Pulmonary artery endothelial cell (primary cell): Measurements from ENCODE around the gene NAB2. TPM values are rescaled to one million over a fixed set of nuclear protein-coding genes. Genes with fewer than 3 reads are reported as not detected.
"Not testable (repeated sequence)": the region's sequence is repeated elsewhere in the genome, so short reads cannot be mapped to it uniquely, and the experiment has no call there.

Experiments
- DNase-seq: peaks from one replicate; pipeline ENCODE4 v3.0.0-alpha.2; 2011; ENCODE audit warnings: low read depth, low spot score
- total RNA-seq: library from RNA; depleted of rRNA; stranded (reverse); fragments of >200 nt; gene quantifications from 2 replicates; pipeline ENCODE4 v1.2.3, GENCODE V29; 2014

The NAB2 gene
- total RNA-seq, 1 donor from 2014 or later, result 13.6 TPM

DNA sequence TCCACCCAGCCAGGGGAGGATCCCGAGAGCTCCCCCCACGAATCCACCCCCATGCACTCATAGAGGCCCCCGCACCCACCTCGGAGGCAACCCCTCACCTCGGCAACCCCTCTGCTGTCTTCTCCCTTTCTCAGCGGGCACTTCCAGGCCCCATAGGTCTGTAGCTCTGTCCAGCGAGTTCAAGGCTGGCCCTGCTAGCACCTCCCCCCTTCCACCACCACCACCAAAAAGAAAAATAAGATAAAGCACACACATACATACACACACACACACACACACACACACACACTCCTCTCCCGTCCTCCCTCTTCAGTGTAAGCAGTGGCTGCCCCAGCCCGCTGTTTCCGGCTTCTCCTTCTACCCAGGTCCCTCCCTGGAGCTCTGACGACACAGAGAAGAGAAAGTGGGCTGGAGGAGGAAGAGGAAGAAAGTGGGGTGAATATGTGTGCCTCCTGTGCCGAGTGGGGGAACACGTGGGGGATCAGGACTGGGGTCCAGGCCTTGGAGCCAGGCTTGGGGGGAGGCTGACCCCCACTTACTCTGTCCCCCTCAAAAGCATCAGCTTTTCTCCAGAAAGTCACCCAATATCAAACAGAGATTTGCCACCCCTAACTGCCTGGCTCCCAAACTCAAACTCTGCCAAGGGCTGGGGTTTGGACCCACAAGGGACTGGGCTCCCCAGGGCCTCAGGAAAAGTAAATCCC is 22.3 kb downstream of the NAB2 start, which contains the start of gene STAT6:
Gene STAT6 (minus strand): TSS at position 332 of the 704 bp plus-strand sequence. CDS start 3,084 bp downstream, outside the sequence.
- DNase-seq, result no peak

DNA sequence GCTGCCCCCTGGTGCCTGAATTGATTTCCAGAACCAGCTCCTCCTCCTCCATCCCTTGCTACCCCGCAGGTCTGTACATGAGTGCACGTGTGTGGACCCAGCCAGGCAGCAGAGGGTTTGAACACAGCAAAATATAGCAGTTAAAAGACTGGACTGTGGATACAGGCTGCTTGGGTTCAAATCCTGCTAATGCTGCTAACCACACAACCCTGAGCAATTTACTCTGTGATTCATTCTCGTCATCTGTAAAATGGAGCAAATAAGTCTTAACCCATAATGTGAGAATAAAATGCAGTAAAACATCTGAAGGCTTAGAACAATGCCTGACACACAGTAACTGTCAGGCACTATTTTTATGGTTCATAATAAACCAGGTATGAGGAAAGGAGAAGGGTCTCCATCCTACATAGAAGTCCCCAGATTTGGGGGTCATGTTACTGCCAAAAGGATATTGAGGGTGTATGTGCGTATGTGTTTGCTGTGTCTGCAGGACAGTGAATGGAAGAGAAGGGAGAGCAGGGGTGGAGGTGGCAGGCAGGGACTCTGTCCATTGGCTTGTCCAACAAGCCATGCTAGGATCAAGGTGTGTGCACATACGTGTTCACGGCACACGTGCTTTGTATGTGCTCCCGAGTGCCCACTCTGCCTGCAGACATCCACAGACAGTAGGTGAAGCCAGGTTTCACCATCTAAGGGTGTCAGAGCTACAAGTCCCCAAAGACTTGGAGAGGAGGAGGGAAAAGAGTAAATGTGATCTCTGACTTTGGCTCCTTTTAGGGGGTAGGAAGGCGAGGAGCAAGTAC is 23.8 kb downstream of the NAB2 start:
- no peak for DNase-seq

DNA sequence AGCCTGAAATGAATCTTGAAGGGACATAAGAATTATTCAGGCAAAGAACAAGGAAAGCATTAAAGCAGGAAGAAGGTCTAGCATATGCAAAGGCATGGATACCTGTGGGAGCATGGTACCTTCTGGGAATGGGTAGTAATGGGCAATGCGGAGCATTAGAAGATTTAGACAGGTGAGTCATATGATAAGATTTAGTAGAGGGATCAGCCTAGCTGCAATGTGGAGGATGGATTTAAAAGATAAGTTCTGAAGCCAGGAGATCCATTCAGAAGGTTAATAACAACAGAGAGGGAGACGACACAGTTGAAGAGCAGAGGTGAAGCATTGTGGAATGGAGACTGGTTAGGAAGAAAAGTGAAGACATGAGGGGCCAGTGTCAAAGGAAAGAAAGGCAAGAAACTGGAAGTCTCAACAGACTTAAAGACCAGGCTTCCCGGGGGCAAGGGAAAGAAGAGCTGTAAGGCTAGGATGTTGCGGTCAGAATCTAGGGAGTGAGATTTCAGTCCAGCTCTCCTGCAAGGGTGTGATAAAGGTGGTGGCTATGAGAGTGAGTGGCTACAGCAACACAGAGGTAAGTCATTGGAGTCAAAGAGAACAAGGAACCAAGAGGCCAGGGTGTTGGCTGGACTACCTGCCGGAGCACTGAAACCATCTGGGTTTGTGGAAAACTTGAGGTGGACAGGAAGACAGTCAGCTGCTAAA is 27.8 kb downstream of the NAB2 start:
- no peak for DNase-seq

DNA sequence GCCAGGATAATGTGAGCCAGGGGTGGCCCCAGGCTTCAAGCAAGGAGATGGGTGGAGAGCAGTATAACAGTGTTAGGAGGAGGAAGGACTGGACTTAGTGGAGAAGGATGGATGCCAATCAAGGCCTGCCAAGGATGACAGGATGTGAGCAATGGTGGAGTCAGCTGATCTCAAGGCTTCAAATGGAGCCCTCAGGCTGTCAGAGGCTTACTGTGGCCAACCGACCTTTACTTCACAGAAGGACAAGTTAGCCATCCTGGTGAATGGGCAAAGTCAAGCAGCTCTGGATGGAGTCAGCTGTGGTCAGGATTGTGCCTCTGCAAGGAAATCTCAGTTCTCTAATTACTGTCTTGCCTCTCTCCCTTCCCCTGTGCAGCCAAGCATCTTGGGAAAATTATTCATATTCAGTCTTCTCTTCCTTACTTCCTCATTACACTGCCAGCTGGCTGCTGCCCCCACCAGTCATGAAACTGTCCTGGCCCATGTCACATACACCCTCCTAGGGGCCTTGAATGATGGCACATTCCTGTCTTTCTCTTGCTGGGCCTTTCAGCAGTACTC is 29.9 kb downstream of the NAB2 start:
- DNase-seq, result no peak

DNA sequence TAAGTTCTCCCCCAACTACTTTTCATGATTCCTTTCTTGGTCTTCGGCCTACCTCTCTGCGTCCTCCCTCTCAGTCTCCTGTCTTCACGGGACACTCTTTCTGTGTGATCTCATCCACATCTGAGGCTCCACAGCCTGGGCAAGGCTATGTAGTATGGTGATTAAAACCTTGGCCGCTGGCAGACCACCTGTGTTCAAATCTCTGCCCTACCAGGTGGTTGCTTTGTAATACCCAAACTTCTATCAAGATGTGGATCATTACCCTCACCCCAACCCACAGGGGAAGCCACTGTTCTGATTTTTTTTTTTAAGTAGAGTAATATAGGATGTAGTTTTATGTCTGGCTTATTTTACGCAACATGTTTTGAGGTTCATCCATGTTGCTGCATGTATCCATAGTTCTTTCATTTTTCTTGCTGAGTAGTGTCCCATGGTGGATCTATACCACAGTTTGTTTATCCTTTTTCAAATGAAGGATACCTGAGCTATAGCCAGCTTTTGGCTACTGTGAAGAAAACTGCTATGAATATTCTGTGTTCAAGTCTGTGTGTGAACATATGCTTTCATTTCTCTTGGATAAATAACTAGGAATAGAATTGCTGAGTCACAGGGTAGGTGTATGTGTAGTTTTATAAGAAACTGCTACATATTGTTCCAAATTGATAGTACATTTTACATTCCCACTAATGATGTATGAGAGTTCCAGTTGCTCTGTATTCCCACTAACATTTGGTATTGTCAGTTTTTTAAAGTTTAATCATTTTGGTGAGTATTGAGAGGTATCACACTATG is 30.6 kb downstream of the NAB2 start:
- no peak for DNase-seq

DNA sequence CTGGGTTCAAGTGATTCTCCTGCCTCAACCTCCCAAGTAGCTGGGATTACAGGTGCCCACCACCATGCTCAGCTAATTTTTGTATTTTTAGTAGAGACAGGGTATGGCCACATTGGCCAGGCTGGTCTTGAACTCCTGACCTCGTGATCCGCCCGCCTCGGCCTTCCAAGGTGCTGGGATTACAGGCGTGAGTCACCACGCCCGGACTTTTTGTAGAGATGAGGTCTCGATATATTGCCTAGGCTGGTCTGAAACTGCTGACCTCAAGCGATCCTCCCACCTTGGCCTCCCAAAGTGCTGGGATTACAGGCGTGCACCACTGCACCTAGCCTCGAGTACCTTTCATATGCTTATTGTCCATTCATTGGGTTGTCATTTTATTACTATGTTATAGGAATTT is 31.8 kb downstream of the NAB2 start:
- not testable (repeated sequence) for DNase-seq

DNA sequence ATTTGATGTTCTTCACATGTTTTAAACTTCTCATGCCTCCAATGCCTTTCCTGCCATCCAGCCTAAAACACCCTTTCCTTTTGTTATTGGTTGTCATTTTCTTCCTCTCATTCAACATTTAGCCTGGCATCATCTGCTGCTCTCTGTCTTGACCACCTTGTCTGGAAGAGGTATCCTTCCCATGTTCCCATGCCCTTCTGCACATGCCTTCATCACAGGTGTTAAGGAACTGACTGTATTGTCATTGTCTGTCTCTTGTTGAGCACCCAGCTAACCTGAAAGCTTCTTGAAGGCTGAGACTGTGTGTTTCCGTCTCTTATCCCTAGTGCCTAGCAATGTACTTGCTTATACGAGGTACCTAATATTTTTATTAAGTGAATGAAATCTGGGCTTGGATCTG is 34.9 kb downstream of the NAB2 start:
- DNase-seq, result no peak

DNA sequence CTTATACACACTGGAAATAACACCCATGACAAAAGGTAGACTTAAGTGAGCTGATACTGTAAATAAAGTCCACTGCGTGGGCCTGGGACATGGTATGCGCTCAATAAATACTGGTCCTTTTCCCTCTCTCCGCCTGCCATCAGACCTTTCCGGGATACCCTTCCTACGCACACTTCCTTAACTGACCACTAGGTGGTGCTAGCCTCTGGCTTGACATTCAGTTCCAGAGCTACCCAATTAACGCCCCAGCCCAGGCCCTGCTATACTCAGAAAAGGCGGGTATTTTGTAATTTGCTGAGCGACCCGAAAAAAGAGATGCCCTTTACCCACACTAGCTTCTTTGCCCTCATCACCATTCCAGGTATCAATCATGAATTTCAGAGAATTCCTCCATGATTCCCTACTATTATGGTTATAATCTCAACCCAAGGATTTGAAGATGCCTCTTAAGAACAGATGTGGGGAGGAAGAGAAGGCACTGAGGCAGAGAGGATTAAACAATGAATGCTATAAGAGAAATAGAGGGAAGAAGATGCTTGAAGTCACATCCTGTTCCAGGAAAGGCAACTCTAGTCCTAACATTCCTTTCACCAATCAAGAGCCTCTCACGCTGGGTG is 35.5 kb downstream of the NAB2 start:
- peak; percentile 20 for DNase-seq

DNA sequence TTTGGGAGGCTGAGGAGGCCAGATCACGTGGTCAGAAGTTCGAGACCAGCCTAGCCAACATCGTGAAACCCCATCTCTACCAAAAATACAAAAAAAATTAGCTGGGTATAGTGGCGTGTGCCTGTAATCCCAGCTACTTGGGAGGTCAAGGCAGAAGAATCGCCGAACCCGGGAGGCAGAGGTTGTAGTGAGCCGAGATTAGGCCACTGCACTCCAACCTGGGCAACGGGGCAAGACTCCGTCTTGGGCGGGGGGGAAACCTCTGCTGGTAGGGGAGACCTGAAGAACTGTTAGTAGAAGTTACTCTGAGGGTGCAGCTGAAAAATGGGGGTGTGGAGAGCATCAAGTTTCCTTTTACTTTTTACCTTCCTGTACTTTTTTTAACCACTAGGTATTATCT is 37.1 kb downstream of the NAB2 start:
- DNase-seq, result no peak

DNA sequence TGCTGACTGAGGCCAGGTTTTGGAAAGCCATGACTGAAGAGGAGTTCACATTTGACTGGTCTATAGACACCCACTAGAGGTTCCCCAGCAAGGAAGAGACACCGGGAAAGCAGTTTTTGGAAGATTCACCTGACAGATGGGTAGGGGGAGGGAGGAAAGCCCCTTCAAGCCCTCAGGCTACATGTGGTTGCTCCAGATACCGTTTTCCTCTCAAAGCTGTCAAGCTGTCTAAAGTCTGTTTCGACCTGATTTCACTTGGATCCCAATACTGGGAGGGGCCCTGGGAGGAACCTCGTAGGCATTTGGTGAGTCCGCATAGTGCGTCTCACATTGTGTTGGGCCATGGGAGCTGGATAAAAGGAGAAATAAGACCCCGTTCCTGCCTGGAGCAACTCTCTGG is 37.6 kb downstream of the NAB2 start:
- no peak for DNase-seq

DNA sequence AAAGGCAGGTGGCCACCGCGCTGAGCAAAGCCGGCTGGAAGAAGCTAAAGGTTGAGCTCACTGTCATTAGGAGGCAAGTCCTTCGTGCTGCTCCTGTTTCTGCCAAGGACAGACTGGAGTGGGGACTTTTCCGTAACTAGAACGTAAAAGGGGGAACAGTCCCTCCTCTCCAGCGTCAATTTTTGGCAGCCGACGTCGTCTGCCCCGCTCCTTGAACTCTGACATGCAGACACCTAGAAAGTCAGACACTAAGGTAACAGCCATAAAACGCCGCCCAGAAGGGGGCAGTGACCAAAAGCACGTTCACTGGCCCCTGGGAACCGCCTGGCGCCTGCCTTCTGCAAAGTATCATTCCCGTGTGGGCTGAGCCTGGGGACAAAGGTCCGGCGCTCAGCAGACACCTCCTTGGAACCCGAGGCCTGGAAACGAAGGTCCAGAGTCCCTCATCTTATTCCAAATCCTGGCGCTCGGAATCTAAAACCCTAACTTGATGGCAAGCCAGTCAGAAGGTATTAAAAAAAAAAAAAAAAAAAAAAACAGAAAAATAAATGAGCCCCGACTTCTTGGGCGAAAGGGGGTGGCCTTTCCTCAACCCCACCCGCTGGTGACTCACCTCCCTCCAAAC is 38.3 kb downstream of the NAB2 start:
- DNase-seq, result no peak

DNA sequence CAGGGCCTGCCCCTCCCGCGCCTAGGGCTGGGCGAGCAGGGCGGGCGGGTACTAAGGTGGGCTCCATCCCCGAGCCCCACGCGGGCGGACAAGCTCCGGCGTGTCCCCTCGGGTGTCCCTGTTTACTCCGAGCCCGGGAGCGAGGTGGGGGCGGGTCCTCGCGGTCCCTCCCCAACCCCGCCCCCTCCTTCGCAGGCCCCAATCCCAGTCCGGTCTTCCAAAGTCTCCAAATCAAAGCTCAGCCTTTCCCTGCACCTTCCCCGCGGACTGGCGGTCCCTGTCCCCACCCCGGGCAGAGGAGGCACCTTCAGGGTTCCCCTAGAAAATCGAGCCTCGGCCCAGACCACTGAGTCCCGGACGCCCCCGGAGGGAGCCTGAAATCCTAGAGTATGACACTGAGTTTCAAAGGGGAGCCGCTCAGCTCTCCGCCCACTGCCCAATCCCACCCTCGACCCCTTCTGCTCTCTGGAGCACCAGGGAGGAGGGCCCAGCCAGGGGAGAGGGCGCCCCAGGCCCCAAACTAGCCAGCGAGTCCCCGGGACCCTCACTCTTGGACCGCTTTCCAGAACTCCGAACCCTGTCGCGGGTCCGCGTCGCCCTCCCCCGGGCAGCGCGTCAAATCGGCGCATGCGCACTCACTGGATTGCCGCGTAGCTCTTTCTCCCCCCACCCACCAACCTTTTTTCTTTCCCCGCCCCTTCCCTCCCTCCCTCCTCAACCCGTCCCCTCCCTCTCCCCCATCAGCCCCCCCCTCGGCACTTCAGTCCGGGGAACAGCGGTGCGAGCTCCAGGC is 39.0 kb downstream of the NAB2 start, which contains the start of gene LRP1:
Gene LRP1 (plus strand): TSS at position 758 of the 793 bp plus-strand sequence. CDS start 482 bp downstream, outside the sequence.
- DNase-seq, result no peak

DNA sequence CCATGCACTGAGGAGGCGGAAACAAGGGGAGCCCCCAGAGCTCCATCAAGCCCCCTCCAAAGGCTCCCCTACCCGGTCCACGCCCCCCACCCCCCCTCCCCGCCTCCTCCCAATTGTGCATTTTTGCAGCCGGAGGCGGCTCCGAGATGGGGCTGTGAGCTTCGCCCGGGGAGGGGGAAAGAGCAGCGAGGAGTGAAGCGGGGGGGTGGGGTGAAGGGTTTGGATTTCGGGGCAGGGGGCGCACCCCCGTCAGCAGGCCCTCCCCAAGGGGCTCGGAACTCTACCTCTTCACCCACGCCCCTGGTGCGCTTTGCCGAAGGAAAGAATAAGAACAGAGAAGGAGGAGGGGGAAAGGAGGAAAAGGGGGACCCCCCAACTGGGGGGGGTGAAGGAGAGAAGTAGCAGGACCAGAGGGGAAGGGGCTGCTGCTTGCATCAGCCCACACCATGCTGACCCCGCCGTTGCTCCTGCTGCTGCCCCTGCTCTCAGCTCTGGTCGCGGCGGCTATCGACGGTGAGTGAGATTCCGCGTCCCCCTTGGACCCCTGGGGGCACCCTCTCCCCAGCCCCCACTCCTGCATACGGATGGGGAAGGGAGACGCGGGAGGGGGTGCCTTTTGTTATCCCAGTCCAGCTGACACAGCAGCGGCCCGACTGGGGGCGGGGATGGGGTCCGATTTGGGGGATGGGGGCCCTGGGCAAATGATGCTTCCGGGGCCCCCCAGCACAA is 39.8 kb downstream of the NAB2 start:
- DNase-seq, result no peak

DNA sequence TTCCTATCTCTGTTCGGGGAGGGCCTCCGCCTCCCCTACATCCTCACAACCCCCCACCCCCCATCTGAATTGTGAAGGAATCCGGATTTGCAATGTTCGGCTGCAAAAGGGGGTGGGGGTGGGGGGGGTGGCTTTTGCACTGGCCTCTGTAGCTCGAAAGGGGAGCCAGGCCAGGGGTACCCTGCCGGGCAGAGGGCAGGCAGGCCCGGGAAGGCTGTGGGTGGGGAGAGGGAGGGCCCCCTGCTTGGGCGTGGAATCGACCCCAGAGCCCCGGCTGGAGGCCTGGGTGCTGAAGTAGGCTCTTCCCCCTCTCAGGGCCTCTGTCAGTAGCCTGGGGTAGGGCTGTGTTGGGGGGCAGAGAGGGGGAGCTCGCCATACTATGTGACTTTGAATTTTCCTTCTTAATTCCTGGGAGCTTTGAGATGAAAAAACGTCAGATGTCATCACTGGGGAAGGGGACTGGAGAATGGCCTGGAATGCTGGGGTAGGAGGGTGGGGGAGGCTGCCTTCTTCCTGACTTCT is 40.5 kb downstream of the NAB2 start:
- no peak for DNase-seq

DNA sequence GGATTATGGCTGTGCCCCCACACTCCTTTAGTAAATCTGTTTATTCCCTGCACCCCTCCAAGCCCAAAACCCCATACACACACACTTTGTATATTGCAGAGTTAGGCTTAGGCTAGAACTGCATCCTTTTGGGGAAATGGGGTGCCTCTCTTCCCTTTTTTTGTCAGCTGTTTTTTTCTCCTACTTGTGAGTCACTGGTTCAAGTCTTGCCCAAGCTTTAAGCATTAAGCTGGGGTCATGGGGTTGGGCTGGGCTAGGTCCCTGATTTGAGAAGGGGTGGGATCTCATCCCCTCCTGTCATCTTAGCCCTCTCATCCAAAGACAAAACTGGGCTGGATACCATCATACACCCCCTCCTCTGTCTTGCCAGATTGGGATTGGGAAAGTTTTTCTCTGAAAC is 41.0 kb downstream of the NAB2 start:
- DNase-seq, result no peak

DNA sequence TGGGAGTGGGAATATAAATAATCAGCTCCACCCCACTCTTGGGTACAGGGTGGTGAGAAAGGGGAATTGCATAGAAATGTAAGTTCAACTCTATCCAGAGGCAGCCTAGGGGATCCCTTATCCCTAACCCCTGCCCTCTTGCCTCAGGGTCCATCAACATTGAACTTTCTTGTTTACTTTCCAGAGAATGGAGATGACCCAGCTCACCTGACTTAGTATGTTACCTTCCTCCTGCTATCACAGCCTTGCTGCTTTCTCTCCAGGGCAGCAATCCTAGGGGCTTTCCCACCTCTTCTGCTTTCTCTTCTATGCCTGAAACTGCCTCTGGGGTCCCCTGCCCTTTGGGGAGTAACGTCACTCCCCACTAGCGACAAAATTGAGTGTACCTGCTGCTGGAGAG is 42.0 kb downstream of the NAB2 start:
- no peak for DNase-seq

DNA sequence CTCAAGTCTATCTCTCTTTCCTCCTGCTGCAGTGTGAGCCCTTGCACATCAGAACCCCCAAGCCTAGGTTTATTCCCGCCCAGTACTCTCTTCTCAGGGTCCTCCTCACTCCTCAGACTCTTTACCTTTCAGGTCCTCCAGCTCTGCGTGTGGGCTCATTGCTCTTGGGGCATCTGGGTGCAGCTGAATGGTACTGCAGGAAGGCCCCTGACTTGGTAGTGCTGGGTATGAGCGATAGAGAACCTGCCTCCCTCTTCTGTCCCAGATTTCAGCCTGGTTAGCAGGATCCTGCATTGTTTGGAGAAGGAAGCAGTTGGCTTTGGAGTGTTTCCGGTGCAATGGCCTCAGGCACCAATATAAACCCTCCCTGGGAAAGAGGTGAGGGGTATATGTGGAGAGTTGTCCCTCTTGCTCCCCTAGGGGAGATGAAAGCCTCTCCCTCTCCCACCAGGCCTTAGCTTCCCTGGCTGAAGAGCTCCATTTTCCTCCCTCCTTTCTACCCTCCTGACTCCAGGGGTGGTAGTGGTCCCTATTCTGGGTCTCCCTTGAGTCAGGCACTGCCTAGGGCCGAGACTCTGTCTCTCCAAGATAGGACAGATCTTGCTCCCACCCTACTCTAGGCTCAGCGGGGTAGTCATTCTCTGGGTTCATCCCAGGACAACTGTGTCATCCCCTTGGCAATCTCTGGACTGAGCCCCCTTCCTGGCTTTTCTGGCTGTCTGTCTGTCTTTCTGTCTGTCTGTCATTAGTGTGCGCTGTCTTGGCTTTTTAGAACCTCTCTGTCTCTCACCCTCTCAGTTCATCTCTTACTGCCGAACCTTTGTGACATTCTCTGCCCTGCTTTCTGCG is 43.2 kb downstream of the NAB2 start:
- DNase-seq, result no peak
